SK-N-SH treated with all-trans-retinoic acid at 6 μM for 48 hours (cell line): ENCODE results near the gene C1orf198.

Source experiments
- ARNTL ChIP-seq: fragments of 450-650 bp; formaldehyde crosslinking; IDR thresholded peaks from 2 replicates; pipeline ENCODE4 v1.5.0; 2020; ENCODE audit warnings: low read depth, mild to moderate bottlenecking, moderate library complexity, borderline replicate concordance
- CREB5 ChIP-seq: fragments of 250-450 bp; sonication (Bioruptor Pico); IDR thresholded peaks from 2 replicates; pipeline ENCODE4 v1.5.1; 2020; ENCODE audit warnings: low read depth, mild to moderate bottlenecking, moderate library complexity
- ESRRG ChIP-seq: fragments of 250-450 bp; sonication (Bioruptor Pico); IDR thresholded peaks from 2 replicates; pipeline ENCODE4 v1.6.1; 2021; ENCODE audit warnings: mild to moderate bottlenecking
- ISL1 ChIP-seq: fragments of 250-450 bp; sonication (Bioruptor Pico); IDR thresholded peaks from 2 replicates; pipeline ENCODE4 v2.1.2; 2022; ENCODE audit warnings: mild to moderate bottlenecking, moderate library complexity
- OSR1 ChIP-seq: fragments of 250-450 bp; sonication (Bioruptor Pico); IDR thresholded peaks from 2 replicates; pipeline ENCODE4 v1.8.0; 2022; ENCODE audit warnings: moderate library complexity, mild to moderate bottlenecking, inconsistent platforms
- TCF4 ChIP-seq: fragments of 250-450 bp; sonication (Bioruptor Pico); IDR thresholded peaks from 2 replicates; pipeline ENCODE4 v1.8.0; 2021; ENCODE audit warnings: mild to moderate bottlenecking, moderate library complexity, borderline replicate concordance
- TOX ChIP-seq: fragments of 250-450 bp; sonication (Bioruptor Pico); IDR thresholded peaks from 2 replicates; pipeline ENCODE4 v1.8.0; 2021; ENCODE audit warnings: mild to moderate bottlenecking, moderate library complexity, borderline replicate concordance
- ZFP3 ChIP-seq: fragments of 250-450 bp; sonication (Bioruptor Pico); IDR thresholded peaks from 2 replicates; pipeline ENCODE4 v1.5.0; 2020; ENCODE audit warnings: mild to moderate bottlenecking, moderate library complexity
- ZFP30 ChIP-seq: fragments of 450-650 bp; formaldehyde crosslinking; IDR thresholded peaks from 2 replicates; pipeline ENCODE4 v1.5.0; 2022; ENCODE audit warnings: mild to moderate bottlenecking, moderate library complexity
- TF ChIP-seq, protein P1 (sequence below): fragments of 250-450 bp; sonication (Bioruptor Pico); IDR thresholded peaks from 2 replicates; pipeline ENCODE4 v1.8.0; 2020; ENCODE audit warnings: mild to moderate bottlenecking, moderate library complexity, borderline replicate concordance
- TF ChIP-seq, protein P2 (sequence below): fragments of 250-450 bp; sonication (Bioruptor Pico); IDR thresholded peaks from 2 replicates; pipeline ENCODE4 v1.5.0; 2020; ENCODE audit warnings: mild to moderate bottlenecking, moderate library complexity

DNA sequence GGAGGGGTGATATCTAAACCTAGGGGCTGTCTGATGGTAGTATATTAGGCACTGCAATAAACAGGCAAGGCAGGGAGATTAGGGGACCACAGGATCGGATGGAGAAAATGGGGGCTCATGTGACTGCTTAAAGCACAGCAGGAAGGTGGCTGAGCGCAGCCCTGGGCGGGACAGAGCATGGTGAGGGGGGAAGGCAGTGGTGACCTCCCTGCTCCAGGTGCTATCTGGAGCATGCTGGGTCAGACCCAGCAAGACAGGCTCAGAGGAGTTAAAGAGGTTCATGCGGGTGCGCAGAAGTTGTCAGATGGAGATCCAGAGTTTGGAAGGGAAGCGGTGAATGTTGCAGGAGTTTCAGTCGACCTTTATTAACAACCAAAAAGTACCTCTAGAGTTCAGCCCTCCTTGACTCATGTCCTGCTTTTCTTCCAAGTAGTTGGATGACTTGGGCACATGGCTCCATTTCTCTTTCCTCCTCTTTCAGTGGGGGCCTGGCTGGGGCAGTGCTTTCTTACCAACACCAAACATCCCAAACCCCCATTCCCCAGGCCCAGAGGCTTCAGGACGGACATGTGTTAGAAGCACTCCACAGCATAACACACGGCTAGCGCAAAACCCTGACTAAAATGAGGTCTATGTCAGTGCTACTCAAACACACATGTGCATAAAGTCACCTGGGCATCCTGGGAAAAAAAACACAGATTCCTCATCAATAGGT, 79.6 kb downstream of the C1orf198 start:
- TF ChIP-seq ZFP30: no peak
- no peak for TF ChIP-seq ISL1 (CRISPR knock-in tag)
- TF ChIP-seq, protein P1, sequence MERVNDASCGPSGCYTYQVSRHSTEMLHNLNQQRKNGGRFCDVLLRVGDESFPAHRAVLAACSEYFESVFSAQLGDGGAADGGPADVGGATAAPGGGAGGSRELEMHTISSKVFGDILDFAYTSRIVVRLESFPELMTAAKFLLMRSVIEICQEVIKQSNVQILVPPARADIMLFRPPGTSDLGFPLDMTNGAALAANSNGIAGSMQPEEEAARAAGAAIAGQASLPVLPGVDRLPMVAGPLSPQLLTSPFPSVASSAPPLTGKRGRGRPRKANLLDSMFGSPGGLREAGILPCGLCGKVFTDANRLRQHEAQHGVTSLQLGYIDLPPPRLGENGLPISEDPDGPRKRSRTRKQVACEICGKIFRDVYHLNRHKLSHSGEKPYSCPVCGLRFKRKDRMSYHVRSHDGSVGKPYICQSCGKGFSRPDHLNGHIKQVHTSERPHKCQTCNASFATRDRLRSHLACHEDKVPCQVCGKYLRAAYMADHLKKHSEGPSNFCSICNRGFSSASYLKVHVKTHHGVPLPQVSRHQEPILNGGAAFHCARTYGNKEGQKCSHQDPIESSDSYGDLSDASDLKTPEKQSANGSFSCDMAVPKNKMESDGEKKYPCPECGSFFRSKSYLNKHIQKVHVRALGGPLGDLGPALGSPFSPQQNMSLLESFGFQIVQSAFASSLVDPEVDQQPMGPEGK (CRISPR knock-in tag): no peak
- TF ChIP-seq, protein P2, sequence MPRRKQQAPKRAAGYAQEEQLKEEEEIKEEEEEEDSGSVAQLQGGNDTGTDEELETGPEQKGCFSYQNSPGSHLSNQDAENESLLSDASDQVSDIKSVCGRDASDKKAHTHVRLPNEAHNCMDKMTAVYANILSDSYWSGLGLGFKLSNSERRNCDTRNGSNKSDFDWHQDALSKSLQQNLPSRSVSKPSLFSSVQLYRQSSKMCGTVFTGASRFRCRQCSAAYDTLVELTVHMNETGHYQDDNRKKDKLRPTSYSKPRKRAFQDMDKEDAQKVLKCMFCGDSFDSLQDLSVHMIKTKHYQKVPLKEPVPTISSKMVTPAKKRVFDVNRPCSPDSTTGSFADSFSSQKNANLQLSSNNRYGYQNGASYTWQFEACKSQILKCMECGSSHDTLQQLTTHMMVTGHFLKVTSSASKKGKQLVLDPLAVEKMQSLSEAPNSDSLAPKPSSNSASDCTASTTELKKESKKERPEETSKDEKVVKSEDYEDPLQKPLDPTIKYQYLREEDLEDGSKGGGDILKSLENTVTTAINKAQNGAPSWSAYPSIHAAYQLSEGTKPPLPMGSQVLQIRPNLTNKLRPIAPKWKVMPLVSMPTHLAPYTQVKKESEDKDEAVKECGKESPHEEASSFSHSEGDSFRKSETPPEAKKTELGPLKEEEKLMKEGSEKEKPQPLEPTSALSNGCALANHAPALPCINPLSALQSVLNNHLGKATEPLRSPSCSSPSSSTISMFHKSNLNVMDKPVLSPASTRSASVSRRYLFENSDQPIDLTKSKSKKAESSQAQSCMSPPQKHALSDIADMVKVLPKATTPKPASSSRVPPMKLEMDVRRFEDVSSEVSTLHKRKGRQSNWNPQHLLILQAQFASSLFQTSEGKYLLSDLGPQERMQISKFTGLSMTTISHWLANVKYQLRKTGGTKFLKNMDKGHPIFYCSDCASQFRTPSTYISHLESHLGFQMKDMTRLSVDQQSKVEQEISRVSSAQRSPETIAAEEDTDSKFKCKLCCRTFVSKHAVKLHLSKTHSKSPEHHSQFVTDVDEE: no peak
- no peak for TF ChIP-seq ARNTL (CRISPR knock-in tag)
- TF ChIP-seq CREB5 (CRISPR knock-in tag): no peak
- TF ChIP-seq TCF4: no peak
- TF ChIP-seq ESRRG (CRISPR knock-in tag): no peak
- no peak for TF ChIP-seq OSR1 (CRISPR knock-in tag)
- no peak for TF ChIP-seq ZFP3 (CRISPR knock-in tag)
- TF ChIP-seq TOX (CRISPR knock-in tag): no peak
